Pulmonary artery endothelial cell (primary cell): Measurements from ENCODE around the gene PNPLA7. TPM values are rescaled to one million over a fixed set of nuclear protein-coding genes. Genes with fewer than 3 reads are reported as not detected.

Experiments
- DNase-seq: peaks from one replicate; pipeline ENCODE4 v3.0.0-alpha.2; 2011; ENCODE audit warnings: low read depth, low spot score
- total RNA-seq: library from RNA; depleted of rRNA; stranded (reverse); fragments of >200 nt; gene quantifications from 2 replicates; pipeline ENCODE4 v1.2.3, GENCODE V29; 2014

The PNPLA7 gene
- total RNA-seq, 1 donor from 2014 or later: 0.20 TPM

DNA sequence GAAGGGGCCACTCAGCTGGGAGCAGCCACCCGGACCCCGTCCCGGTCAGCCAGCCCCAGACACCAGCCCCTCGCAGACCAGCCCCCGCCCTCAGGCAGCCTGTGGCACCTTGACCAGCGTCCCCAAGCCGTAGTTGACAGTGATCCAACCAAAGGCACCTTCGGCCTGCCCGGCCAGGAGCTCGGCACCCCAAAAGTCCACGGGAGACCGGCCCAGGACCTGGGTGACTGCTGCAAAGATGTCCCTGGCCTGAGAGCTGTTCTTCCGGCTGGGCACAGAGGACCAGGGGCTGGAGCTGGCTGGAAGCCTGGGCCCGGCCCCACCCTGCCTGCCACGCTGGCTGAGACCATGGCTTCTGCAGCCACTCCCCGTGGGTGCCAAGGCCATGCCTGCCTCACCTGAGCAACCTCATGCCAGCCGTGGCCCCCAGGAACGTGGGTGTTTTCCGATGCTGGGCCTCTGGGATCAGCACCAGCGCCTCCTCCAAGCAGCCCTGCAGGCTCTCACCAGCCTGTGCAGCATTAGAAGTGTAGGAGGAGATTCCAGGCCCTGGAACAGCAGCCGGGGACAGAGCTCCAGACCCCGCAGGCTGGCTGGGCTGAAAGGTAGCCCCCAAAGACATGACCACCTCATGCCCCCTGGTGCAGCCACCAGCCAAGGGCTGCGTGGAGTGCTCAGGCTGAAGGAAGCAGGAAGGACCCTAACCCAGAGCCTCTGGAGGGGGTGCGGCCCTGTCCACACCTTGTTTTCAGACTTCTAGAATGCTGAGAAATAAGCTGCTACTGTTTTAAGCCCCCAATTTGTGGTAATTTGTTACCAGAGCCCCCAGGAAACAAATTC, 113.2 kb downstream of the PNPLA7 start:
- DNase-seq: no peak

- peak; percentile 32 for DNase-seq
These were observed 114.0 kb downstream of the PNPLA7 start for GRCh38 chr9:137435980-137436760.

- DNase-seq: no peak
These were observed 114.8 kb downstream of the PNPLA7 start for GRCh38 chr9:137435381-137435891.

GRCh38 chr9:137434498-137435380, 115.5 kb downstream of the PNPLA7 start:
- no peak for DNase-seq

GRCh38 chr9:137433916-137434431, 116.2 kb downstream of the PNPLA7 start:
- no peak for DNase-seq

GRCh38 chr9:137433349-137433915, 116.8 kb downstream of the PNPLA7 start:
- no peak for DNase-seq

- DNase-seq: no peak
These were observed 117.4 kb downstream of the PNPLA7 start for GRCh38 chr9:137432687-137433348.

GRCh38 chr9:137431416-137431931, 118.7 kb downstream of the PNPLA7 start:
- DNase-seq: no peak

- DNase-seq: no peak
These were observed 119.3 kb downstream of the PNPLA7 start for GRCh38 chr9:137430723-137431415.

DNA sequence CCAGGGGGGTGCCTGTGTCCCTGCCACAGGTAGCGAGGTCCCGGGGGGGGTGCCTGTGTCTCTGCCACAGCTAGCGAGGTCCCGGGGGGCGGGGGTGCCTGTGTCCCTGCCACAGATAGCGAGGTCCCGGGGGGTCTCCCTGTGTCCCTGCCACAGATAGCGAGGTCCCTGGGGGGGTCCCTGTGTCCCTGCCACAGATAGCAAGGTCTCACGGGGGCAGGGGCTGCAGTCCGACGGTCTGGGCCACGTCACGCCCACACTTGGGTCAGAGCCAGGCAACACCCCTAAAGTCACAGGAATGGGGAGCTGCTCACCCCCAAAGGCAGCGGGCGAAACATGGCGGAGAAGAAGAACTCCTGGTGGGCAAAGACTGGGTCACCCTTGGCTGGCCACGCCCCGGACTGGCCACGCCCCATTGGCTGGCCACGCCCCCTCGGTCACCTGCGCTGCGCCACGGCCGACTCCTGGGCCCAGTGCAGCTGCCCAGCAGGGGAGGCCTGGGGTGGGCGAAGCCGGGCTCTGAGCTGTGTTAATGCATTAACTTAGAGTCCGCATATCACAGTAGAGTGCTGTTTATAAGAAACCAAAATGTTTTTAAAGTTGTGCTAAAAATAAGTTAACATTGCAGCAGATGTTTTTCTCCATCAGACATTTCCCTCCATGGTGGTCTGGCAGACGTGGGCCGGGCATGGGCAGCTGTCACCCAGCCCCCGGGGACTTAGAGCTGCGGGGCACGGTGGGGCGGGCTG, 120.1 kb downstream of the PNPLA7 start:
- no peak for DNase-seq

DNA sequence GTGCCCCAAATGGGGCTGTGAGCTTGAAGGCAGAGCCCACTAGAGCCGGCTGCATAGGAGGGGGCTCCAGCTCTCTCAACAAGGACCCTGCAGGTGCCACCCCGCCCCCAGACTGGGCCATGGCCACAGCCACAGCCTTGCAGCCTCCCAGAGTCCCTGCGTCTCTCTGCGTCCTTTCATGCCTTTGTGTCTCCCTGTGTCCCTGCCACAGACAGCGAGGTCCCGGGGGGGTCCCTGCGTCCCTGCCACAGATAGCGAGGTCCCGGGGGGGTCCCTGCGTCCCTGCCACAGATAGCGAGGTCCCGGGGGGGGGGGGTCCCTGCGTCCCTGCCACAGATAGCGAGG, 120.7 kb downstream of the PNPLA7 start:
- no peak for DNase-seq

DNA sequence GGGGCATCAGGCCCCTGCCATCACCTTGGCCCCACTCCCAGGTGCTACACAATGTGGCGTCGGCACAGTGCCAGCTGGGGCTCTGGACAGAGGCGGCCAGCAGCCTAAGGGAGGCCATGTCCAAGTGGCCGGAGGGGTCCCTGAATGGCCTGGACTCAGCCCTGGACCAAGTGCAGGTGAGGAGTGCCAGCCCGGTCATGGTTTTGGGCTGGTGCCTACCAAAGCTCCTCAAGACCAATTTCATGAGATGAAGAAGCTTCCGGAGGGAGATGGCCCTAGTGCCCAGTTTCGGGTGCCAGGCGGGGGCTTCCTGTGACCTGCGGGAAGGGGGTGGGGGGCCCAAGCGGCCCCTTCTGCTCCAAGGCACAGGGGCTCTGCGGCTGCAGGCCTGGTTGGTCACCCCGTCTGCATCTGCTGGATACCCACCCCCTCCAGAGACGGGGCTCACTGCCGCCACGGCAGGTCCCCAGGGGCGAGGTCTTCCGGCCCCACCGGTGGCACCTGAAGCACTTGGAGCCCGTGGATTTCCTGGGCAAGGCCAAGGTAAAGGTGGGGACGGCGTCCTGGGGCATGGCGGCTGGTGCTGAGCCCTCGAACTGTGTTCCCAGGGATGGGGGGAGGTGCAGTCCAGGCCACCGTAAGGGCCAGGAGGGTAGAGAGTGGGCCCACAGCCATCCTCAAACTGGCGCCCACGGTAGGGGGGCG, 121.2 kb downstream of the PNPLA7 start:
- no peak for DNase-seq

DNA sequence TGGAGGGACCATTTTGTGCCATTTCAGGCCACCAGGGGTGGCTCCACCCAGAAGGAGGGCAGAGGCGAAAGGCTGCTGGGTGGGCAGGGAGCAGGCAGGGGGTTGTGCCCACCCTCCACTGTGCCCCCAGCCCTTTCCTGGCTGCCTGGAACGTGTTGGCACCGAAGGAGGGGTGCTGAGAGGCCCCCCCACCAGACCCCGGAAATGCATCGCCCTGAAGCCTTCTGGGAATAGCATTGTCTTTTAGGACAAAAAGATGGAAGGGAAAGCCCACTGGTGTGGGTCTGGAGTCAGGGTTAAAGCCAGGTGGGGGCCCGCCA, 121.9 kb downstream of the PNPLA7 start:
- no peak for DNase-seq

GRCh38 chr9:137427454-137428310, 122.5 kb downstream of the PNPLA7 start:
- no peak for DNase-seq

- no peak for DNase-seq
These were observed 124.1 kb downstream of the PNPLA7 start for GRCh38 chr9:137426018-137426681.

DNA sequence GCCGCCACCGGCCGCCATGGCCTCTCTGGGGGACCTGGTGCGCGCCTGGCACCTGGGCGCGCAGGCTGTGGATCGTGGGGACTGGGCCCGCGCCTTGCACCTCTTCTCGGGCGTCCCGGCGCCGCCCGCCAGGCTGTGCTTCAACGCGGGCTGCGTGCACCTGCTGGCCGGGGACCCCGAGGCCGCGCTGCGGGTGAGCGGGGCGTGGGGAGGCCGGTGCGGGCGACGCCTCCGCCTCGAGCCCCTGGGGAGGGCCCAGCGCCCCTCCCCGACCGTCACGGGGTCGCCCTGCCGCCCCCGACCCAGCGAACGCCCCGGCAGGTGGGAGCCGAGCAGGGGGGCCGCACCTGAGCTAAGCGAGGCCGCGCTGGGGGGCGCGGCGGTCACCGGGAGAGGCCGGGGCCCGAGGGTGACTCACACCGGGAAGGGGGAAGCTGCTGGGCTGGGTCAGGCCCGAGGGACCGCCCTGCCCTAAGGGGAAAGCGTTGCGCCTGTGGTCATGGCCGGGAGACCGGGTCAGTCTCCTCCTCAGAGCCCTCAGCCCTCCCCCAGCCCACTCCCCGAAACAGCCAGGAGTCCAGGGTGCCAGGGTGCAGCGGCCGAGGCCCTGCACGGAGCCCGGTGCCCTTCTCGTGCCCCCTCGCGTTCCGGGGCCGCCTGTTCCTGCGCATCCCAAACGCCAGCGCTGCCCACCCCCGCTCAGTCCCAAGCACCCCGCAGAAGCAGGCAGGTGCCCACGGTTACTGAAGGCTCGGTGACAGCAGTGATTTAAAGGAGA, 126.5 kb downstream of the PNPLA7 start:
- no peak for DNase-seq
